C4-2B (cell line): ENCODE data around the gene GTF2A1L.

Experiments used
- CTCF ChIP-seq: fragments of 450-650 bp; conservative IDR thresholded peaks from 2 replicates; pipeline ENCODE4 v1.5.1; 2017; ENCODE audit warnings: mild to moderate bottlenecking
- ZFX ChIP-seq: fragments of 450-650 bp; IDR thresholded peaks from 2 replicates; pipeline ENCODE4 v1.6.1; 2017

GRCh38 chr2:48722391-48722790 lies 104.7 kb downstream of the GTF2A1L start:
- TF ChIP-seq CTCF: no peak
- TF ChIP-seq ZFX: no peak
